Erythroblast (primary cell): ENCODE measurements around the gene IGFLR1.

Experiments used
- GATA1 ChIP-seq: IDR thresholded peaks from 2 replicates; pipeline ENCODE4 v1.6.1; 2011; ENCODE audit warnings: low read depth, mild to moderate bottlenecking, control low read depth, low read length, moderate library complexity
- POLR2A ChIP-seq: IDR thresholded peaks from 2 replicates; pipeline ENCODE4 v1.6.1; 2011; ENCODE audit warnings: mild to moderate bottlenecking, low read length

DNA sequence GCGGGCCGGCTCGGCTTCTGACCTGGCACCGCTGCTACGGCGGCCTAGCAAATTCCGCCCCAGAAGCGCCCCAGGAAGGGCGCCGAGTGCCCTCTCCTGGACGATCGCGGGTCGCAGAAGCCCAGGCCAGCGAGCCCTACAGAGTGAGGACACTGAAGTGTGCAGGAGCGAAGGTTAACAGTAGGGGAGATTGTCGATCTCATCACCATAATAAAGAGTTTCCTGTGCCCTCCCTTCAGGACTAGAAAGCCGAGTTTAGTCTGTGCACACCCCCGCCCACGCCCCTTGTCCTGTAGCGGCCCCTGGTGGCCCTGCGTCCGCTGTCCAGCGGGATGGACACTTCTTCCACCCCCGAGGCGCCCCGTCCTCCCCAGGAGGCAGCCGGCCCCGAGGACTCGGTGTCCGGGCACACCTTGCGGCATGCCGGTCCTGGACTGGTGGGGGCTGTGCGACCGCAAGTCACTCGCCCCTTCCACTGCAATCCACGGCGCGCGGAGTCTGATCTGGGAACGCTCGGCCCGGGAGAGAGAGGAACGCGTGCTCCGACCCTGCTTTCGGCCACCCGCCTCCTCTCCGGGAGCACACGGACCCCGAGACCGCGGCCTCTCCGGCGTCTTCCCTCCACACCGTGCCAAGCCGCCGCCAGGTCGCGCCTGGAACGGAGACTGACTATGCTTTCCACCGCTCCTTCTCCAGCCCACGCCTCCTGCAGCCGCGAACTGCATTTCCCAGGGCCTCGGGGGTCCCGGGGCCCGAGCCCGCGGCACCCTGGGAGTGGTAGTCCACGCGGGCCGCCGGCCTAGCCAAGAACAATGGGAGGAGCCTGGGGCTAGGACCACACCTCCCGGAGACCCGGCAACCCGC lies 25.2 kb downstream of the IGFLR1 start:
- TF ChIP-seq POLR2A (no peak), GATA1 (no peak)
